GM18517 (cell line): ENCODE results near the gene FFAR2.
"Not testable (repeated sequence)": the region's sequence is repeated elsewhere in the genome, so short reads cannot be mapped to it uniquely, and the experiment has no call there.

ENCODE experiments used
- ATAC-seq: cut with Tn5 transposase; IDR thresholded peaks from one replicate; pipeline ENCODE4 v1.9.1; 2021; ENCODE audit warnings: mild to moderate bottlenecking, moderate library complexity; ENCODE audit not compliant: unreplicated experiment

FFAR2 gene

DNA sequence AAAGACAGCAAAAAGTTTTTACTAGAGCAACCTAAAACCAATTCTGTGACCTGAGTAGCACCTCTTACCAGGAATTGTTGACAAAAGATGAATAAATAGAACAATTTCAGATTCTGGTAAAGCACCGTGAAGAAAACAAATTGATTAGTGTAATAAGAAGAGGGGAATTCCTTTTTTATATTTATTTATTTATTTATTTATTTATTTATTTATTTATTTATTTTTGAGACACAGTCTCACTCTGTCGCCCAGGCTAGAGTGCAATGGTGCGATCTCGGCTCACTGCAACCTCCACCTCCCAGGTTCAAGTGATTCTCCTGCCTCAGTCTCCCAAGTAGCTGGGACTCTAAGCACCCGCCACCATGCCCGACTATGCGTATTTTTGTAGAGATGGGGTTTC lies 24.7 kb upstream of the FFAR2 start:
- not testable (repeated sequence) for ATAC-seq

DNA sequence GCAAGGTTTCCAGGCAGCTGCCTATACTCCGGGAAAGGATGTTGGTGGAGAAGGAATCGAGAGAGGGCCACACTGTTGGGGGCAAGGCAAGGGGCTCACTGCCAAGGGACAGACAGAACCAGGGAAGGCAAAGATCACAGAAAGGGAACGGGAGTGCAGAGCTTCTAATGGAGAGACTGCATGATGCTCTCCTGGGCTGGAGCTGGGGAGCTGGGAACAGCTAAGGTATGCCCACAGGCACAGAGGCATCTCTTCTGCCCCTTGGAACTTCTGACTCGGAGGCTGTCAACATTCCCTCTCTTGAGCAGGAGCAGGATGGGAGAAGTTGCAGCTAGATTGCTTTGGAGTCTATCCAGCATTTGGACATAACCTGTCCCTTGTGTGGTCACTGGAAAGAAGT lies 22.4 kb upstream of the FFAR2 start:
- ATAC-seq, result no peak

DNA sequence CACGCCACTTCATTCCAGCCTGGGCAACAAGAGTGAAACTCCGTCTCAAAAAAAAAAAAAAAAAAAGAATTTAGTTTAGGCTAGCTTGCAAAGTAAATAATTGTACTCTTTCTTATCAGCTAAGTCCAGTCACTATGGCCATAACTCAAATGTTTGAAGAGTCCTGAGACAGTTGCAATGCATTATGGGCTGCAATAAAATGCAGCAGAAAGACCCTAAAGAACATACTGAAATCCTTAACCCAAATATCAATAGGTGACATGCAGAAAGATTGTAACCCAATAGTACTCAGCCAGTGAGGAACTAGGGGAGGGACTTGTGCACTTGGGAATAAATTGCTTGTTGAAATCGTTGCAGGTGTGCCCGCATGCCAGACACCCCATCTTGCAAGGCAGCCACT lies 20.9 kb upstream of the FFAR2 start:
- ATAC-seq, result no peak

DNA sequence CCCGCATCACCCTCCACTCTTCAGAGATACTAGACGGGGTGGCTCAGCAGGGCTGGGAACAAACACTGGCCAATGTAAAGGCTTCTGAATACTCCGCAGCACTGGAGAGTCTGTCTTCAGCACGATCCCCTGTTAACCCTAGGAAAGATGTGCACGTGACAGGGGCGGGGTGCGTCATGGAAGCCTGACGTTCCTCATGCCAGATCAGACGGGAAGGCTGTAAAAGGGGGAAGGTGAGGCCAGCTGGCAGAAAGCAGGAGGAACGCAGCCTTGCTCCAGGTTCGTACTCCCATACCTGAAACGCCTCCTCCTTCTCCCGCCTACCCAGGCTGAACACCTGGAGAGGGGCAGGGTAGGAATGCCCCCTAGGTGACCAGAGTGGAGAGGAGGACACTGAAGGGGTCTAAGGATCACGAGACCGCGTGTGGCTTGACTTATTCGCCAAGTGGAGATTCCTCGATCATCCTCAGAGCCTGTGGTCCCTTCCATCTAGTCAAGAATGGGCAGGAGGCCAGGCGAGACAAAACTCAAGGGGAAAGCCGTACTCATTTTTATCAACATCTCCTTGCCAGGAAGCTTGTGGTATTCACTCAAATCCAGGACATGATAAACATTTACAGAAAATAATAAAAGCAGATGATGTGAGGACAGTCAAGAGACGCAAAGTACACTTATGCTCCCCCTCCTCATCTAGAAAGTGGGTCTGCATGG lies 18.2 kb upstream of the FFAR2 start:
- no peak for ATAC-seq

DNA sequence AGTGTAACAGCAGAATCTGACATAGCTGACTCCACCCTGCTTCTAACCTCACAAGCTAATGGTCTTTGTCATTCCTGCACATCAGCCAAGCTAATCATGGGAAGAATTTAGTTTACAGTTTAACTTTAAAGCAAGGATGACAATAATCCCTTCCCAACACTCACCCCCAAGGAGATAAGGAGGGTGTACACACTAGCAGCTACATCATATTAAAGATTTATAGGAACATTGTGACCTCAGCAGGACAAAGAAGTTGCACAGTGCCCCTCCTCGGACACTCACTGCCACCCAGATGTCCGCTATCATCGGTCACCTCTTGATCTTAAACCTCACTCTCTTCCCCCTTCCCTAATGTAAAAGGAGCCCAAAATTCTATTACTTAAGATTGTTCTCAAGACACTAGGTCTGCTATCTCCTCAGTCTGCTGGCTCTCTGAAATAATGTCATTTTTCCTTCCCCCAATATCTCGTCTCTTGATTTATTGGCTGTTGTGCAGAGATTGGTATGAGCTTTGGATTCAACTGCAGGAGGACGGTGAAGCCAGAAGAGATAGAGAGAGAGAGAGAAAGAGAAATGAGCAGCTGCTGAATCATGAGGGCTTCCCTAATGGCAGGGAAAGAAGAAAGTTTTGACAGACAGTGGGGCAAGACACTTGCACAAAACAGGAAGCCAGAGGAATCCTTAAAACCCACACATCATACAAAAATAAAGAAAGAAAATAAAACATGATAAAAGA lies 17.5 kb upstream of the FFAR2 start:
- no peak for ATAC-seq

DNA sequence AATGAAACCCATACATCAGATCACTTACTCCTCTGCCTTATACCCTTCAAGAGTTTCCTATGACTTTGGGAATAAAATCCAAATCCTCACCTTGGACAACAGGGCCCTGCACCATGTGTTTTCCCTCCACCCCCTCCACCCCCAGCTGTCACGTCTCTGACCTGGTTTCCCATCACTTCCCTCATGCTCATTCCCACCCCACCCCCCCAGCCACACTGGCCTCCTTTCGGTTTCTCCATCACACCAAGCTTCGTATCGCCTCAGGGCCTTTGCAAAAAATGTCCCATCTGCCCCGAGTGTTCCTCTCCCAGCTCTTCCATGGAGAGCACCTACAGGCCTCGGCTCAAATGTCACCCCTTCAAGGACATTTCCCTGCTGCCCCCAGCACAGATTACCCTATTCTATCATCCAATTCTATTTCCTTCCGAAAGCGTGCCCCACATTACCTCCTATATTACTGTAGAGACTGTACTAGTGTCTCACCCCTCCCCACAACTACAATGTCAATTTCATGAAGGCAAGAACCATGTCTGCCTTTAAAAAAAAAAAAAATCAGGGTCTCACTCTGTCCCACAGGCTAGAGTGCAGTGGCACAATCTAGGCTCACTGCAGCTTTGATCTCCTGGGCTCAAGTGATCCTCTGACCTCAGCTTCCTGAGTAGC lies 16.8 kb upstream of the FFAR2 start:
- no peak for ATAC-seq

DNA sequence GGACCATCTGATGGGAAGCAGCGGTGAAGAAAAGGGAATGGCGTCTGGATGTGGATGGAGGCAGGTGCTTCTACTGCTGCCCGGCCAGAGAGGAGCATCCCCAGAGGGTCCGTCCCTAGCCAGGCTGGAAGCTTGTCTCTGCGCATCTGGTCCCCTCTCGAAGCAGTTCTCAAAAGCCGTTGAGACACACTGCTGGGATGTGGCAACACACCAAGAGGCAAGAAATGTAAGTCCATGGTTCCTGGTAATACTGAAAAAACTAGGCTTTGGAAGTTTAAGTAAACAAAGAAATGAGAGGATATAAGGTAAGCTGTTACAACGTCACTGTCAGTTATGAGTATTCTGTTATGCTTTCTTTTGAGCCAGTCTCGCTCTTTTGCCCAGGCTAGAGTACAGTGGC lies 15.1 kb upstream of the FFAR2 start:
- ATAC-seq, result no peak

DNA sequence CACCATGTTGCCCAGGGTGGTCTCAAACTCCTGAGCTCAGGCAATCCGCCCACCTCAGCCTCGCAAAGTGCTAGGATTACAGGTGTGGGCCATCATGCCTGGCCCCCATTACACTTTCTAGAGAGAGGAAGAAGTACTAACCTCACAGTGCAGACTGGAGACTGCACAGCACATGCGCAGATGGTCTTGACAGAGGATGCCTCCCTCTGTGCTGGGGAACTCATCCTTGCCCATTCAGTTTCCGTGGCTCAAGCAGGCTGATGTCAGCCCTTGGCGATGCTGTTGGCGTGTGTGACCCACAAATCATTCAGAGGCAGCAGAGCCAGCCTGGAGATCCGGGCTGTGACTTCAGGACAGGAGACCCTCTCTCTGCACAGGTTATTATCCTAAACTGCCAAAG lies 14.6 kb upstream of the FFAR2 start:
- no peak for ATAC-seq

DNA sequence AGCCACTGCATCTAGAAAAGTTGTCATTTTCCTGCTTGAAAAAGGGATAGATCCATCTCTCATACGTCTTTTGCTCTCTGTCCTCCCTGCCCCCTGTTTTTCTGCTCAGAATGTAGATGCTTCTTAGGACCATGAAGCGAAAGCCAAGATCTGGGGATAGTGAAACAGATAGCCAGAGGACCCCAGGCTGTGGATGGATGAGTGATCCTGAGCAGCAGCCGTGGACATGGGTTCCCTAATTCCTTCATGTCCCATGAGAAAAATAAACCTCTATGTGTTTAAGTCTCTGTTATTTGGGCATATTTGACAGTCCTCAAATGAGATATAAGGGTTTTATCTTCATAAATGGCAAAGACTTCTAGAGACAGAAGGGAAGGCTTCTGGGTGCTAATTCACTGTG lies 12.2 kb upstream of the FFAR2 start:
- ATAC-seq, result no peak

DNA sequence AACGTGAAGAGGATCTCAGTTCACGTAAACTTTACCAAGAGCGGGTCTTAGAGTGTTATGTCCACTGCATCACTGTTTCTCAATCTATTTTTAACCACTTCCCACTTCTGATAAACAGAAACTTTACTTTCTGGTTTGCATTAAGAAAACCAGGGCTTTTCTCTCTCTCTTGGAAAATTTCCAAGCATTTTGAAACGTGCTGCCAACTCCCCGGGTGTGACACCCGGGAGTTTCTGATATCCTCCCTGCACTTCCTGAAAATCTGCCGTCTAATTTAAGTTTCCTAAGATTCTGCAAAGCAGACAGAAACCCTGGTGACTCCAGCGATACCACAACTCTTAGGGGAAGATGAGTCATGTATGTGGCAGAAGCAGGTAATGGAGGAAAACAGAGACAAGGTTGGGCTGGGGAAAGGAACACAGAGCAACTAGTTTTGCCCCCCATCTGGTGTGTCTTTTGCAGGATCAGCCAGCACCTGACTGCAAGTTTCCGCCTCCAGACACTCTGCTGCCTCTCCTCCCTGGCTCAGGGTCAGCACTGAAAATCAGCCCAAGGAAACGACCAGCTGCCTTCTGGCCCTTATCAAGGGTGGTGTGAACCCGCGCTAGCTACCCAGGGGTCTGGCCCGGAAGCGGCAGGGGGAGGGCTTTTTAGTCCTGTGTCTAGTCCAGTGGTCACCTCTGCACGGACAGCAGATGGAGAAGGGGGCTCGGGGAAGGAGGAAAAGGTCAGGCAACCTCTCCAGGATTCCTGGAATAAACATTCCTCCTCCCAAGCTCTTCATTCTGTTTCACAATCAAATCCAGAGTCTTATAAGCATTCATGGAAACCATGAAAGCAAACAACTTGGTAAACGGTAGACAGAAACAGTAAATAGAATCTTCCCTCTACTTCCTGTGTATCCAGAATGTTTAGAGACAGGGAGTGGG lies 11.3 kb upstream of the FFAR2 start:
- ATAC-seq, result no peak

DNA sequence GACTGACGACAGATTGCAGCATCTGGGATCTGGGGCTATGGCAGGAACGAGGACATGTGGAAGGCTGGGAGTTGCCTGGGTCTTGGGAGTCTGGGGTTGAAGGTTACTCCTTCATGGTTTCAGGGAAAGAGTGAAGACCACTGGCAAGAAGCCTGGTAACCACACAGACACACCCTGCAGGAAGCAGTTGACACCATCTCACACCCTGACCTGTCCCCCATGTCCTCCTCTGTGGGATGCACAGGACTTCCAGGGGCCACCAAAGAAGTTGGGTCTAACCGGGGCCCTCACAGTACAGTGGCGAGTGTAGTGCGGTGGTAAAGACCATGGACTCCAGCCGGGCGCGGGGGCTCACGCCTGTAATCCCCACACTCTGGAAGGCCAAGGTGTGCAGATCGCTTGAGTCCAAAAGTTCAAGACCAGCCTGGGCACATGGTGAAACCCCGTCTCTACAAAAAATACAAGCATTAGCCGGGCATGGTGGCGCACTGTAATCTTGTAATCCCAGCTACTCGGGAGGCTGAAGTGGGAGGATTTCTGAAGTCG lies 10.6 kb upstream of the FFAR2 start:
- no peak for ATAC-seq

DNA sequence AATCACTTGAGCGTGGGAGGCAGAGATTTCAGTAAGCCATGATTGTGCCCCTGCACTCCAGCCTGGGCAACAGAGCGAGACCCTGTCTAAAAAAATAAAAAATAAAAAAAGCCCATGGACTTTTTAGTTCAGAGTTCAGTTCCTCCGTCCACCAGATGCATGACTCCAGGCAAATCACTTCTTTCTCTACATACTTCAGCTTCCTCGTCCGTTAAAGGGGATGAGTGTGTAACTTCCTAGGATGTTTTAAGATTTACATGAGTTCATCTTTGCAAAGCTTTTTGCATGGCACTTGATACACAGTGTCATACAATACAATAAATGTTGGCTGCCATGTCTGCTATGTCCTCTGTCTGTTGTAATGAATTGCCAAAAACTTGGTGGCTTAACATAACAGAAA lies 10.0 kb upstream of the FFAR2 start:
- ATAC-seq, result no peak

DNA sequence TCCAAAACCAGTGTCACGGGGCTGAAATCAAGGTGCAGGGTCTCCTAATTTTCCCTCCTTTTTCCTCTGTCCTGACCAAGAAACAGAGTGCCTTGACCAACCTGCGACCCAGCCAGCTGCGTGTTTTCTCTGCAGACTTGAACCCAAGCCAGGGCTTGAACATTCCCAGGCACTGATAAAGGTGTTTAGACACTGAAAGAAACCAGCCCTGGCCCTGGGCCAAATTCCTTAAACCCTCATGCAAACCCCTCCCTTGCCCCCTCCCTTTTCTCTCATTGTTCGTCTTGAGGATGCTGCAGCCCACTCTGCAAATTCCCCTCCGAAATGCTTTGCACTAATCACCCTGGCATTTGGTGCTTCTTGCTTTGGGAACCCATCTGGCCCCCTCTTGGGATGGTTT lies 9.5 kb upstream of the FFAR2 start:
- no peak for ATAC-seq

DNA sequence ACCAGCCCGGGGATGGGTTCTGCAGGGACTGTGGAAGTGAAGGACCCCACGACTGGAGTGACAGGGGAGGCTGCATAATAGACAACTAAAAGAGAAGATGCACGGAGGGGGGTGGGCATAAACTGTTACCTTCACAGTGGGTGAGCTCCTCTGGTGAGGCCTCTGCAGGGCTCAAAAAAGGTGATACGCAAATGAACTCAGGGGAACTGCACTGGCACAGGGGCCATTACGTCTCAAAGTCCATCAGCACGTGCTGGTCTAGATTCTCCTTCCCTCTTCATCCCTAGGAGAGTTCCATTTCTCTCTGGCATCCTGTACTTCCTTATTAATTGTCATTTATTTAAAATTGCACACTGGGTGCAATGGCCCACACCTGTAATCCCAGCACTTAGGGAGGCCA lies 8.1 kb upstream of the FFAR2 start:
- ATAC-seq, result no peak

DNA sequence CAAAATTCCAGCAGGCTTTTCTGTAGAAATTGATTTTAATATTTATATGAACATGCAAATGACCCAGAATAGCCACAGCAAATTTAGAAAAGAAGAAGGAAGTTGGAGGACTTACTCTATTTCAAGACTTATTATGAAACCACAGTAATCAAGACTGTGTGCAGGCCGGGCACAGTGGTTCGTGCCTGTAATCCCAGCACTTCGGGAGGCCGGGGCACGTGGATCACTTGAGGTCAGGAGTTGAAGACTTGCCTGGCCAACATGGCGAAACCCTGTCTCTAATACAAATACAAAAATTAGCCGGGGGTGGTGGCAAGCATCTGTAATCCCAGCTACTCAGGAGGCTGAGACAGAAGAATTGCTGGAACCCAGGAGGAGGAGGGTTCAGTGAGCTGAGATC lies 6.0 kb upstream of the FFAR2 start:
- ATAC-seq, result no peak

DNA sequence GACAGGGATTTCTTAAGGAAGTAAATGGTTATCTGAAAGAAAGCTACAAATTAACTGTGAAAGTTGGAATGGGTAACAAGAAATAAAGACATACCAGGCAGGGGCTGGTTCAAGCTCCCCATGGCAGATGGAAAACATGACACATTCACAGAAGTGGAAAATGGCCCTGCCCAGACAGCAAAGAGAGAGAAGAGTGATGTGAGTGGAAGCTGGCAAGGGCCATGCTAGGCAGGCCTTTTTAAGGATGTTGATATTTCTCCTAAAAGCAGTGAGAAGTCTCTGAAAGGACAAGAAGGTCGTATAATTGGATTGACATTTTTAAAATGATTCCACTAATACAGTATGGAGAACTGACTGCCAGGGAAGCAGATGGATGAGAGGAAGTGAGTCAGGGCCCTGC lies 3.3 kb upstream of the FFAR2 start:
- no peak for ATAC-seq

DNA sequence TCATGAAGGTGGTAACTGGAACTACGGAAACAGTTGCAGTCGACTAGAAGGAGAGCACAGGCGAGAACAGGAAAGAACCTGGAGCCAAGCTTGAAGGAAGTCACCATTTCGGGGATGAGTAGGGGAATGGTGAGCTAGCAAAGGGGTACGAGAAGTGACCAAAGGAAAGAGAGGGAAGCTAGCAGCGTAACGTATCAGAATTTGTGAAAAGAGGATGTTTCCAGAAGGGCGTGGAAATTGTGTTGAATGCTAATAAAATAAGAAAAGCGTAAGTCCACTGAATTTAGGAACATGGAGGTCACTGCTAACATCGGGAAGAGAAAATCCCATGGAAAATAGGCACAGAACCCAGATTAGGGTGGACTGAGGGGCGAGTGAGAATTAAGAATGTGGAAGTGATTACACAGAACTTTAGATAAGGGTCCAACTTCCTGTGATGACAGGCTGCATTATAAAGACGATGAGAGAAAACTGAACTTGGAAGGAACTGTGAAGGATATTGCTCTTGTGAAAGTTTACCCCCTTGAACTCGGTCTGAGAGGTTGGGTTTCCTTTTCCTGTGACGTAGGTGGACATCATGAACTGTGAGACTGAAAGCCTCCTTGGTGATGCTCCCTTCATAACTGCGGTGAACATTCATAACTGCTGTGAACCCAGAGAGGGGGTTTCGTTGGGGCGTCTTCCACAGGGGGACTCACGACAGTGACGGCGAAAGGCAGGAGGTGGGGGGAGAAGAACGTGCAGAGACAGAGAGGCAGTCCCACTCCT lies 2.0 kb upstream of the FFAR2 start:
- ATAC-seq, result no peak

DNA sequence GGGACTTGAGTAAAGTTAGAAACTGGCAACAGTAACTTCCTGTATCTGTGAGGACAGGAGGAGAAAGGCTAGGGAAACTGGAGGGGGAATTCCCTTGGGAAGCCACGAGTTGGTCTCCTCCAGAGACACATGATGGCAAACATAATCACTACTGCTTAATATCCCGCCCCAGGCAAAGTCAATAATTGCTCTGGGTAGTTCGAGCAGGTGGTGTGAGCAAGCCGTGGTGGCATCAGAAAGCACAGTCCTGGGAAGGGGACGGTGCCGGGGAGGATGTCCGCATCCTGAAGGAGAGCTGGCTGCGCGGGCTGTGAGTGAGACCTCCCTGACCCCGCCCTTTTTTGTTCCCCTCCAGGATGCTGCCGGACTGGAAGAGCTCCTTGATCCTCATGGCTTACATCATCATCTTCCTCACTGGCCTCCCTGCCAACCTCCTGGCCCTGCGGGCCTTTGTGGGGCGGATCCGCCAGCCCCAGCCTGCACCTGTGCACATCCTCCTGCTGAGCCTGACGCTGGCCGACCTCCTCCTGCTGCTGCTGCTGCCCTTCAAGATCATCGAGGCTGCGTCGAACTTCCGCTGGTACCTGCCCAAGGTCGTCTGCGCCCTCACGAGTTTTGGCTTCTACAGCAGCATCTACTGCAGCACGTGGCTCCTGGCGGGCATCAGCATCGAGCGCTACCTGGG lies 1.4 kb downstream of the FFAR2 start:
- no peak for ATAC-seq

DNA sequence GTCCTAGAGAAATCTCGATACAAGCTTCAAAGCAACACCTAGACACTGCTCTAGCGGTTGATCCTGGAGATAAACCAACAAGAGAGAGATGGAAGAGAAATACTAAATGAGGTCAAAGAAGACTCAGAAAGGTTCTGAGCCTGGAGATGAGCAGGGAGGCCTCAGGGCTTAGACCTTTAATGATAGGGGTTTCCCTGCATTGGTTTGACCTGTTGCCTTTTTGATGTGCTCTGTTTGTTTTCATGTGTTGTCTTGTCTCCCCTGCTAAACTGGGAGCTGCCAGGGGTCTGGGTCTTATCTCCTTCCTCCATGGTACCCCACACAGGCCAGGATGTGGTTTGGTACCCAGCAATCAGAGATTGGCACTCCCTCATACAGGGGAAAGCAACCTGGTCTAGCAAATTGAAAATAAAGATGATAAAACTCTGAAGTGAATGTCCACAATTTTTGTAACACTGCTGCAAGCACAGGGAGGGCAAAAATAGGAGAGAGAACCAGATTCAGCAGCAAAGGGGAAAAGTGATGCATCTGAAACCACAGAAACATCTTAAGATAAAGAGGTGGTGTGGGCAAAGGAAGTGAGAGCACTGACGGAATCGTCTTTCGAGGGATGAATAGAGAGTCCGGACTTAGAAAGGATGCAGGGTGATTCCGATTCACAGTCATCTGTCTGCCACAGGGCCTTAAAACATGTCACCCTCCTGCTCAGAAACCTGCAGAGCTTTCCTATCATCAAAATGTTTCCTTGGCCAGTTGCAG lies 3.5 kb downstream of the FFAR2 start:
- ATAC-seq, result no peak
